HG03103 (cell line): ENCODE results near the gene IGF2BP3.

Source experiments
- ATAC-seq: cut with Tn5 transposase; IDR thresholded peaks from one replicate; pipeline ENCODE4 v1.9.1; 2021; ENCODE audit warnings: low read depth; ENCODE audit not compliant: unreplicated experiment

The IGF2BP3 gene

DNA sequence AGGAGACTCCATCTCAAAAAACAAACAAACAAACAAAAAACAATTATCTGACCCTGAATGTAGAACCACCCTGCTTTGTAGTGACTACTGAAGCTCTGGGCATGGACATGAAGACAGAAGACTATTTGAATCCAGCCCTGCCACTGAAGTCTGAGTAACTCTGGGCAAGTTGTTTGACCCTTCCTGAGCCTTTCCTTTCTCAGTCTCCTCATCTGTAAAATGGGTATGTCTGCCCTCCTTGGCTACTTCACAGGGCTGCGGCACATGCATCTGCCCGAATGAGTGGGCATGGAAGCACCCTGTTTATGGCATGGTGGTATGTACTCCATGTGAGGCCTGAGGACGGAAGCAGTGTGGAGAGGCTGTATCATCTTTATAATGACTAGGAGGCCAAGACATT, 193.3 kb downstream of the IGF2BP3 start:
- no peak for ATAC-seq

DNA sequence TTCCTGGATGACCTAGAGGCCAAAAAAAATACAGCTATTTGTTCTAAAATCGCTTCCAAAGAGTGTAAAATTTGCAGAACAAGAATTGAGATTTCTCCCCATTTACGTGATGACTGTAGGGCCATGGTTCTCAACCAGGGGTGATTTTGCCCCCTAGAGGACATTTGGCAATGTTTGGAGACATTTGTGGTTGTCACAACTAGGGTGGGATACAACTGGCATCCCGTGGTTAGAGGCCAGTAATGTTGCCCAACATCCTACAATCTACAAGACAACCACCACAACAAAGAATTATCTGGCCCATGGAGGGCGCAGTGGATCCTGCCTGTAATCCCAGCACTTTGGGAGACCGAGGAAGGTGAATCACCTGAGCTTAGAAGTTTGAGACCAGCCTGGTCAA, 193.9 kb downstream of the IGF2BP3 start:
- no peak for ATAC-seq

DNA sequence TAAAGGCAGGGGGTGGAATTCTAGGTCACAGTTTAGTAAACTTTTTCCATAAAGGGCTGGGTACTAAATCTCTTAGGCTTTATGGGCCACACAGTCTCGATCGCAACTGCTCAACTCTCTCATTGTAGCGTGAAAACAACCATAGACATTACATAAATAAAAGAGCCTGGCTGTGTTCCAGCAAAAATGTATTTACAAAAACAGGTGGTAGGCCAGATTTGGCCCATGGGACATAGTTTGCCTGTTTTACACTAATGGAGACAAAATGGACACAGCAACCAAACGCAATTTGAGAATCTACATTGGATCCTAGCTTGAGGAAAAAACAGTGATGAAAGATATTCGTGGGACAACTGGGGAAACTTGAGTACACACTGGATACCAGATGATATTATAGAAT, 194.4 kb downstream of the IGF2BP3 start:
- ATAC-seq = no peak

DNA sequence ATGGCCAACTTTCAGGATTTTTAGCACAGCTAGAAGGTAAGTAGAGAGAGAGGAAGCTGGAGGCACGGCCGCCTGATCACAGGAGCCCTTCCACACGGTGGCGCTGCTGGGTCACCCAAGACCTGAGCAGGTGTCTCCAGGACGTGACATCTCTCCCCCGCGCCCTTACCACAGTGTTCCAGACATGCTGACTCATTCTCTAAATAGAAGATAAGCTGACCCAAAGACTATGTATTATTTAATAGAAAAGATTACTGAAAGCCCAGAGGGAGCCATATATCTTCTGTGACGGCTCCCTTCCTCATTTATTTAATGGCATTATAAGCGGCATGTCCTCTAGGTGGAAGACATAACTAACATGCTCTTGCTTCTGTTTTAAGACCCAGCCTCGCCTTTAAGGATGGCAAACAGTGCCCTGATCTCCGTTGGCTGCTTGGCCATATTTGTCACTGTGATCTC, 197.1 kb downstream of the IGF2BP3 start:
- peak; percentile 93 for ATAC-seq

DNA sequence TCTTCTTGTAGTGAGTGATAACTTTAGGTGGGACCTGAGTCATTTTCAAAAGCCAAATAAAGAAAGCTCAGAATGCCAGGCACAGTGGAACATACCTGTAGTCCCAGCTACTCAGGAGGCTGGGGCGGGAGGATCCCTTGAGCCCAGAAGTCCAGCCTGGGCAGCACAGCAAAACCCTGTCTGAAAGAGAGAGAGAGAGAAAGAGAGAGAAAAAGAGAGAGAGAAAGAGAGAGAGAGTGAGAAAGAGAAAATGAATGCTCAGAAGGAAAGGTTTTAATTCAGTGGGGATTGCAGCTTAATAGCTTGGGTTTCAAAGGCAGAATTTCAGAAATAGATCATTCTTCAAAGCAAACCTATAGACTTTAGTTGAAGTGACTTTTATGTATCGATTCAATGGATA, 198.0 kb downstream of the IGF2BP3 start:
- ATAC-seq = no peak

DNA sequence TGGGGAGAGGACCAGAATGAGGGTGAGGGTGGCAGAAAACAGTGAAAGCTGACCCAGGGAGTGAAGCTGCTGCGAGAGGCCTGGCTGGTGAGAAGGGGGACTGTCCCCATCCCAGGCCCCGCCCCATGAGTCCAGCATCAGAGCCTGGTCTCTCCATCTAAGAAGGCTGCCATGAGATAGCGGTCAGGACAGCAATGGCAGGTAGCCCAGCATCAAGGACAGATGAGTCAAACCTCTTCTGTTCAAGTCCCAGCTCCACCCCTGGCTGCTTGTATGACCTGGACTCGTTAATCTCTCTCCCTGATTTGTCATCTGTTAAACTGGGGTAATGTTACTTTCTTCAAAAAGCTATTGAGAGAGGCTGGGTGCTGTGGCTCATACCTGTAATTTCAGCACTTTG, 201.5 kb downstream of the IGF2BP3 start:
- ATAC-seq = no peak

DNA sequence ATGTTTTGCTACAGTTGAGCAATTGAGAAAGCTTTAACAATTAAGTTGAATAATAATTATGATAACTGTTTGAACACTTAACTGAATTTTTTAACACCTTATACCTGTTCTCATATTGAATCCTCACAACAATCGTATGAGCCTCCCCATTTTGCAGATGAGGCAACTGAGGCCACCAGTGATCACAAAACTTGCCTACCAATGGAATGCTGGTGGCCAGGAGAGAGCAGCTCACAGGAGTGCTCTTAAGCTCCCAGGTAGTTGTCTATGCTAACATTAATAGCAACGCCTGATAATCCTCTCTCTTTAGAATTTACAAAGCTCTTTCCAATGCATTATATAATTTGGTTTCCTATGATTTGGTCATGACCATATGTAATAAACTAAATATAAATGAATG, 202.1 kb downstream of the IGF2BP3 start:
- no peak for ATAC-seq

DNA sequence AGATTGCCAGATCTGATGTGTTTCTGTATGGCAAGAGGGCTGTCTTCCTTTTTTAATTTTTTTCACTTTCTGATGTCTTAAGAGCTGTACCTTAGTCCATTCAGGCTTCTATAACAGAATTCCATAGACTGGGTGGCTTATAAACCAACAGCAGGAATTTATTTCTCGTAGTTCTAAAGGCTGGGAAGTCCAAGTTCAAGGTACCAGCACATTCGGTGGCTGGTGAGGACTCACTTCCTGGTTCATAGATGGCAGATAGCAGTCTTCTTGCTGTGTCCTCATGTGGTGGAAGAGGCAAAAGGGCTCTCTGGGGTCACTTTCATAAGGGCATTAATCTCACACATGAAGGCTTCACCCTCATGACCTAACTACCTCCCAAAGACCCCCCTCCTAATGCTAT, 202.9 kb downstream of the IGF2BP3 start:
- no peak for ATAC-seq

DNA sequence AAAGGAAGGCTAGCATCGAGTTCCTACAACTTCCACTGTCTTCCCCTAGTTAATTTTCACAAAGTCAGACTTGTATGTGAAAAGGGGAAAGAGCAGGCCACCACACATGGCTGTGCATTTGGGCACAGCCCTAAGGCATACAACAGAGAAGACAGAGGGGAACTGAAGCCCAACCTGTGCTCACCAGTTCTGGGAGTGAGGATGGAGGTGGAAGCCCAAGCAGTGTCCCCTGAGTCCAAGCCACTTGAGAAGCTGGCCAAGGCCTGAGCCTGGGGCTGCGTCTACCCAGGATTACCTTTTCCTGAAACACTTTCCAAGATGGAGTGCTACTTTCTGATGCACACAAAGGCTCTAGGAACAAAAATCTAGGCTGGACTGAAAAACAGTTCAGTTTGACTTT, 203.4 kb downstream of the IGF2BP3 start:
- no peak for ATAC-seq

DNA sequence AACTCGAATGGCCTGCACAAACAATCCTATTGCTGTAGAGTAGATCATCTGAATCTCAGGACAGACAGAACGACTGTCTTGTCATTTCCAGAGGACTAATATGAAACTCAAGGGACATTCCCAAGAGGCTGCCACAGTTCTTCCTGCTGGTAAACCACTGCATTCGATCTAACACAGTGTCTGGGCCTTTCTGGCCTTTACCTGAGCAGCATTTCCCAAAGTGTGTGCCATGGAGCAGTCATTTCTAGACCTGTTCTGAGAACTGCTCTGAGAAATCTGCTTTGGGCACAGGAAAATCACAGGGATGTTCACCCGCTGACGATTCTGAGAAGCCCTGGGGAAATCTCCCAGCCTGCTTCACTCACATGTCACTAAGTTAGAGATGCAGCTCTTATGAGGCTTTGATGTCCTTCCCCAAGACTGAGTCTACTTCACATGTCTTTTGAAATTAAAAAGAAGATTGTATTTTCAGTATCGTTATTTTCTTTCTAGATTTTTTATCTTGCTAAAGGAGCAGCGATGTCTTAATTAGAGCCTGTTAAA, 205.3 kb downstream of the IGF2BP3 start:
- no peak for ATAC-seq

DNA sequence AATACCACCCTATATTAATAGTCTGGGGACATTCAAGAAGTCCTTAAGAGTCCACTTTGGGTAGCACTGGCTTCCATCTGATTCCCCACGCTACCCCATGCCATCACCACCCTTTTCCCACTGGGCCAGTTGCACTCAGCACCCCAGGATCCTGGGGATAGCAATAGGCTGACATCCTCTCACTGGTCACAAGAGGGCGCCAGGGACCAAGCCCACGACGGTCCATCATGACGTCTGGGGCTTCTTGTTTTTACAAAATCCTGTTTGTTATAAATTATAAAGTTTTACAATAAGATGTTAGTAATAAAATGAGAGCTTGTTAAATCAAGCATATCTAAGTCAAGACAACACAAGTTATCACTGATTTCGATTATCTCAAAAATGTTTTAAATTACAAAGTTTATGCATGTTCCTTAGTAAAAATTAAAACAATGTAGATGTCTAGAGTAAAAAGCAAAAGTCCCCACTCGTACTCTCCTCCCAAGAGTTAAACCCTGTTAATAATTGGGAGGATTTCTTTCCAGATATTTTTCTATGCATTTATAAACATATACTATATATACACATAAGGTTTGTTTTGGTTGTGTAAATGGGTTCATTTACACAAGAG, 208.3 kb downstream of the IGF2BP3 start:
- ATAC-seq = peak; percentile 67

DNA sequence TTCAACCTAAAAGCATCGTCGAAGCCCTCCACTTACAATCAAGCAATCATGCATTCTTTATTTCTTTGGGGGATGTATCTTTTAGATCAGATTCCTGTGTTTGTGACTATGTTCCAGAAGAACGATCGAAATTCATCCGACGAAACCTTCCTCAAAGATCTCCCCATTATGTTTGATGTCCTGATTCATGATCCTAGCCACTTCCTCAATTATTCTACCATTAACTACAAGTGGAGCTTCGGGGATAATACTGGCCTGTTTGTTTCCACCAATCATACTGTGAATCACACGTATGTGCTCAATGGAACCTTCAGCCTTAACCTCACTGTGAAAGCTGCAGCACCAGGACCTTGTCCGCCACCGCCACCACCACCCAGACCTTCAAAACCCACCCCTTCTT, 209.9 kb downstream of the IGF2BP3 start:
- ATAC-seq = no peak
